Body of pancreas (tissue), 4 donors: ENCODE data around the gene ATXN7. TPM values are rescaled to one million over a fixed set of nuclear protein-coding genes. Genes with fewer than 3 reads are reported as not detected.

Experiments
- ATAC-seq: fragments of 150-250 bp; one replicate; pipeline ENCODE4 v1.9.1; 2016
- DNase-seq, 4 donors: peaks; one replicate each; pipeline ENCODE4 v3.0.0-alpha.2; 2019
- H3K27ac ChIP-seq, 4 donors: fragments of 200-600 bp; sonication (generic); 1 replicate in 3 of 4; 2 replicates in 1 of 4; pipeline versions ENCODE4 v1.5.1 to v1.6.1; 2016 to 2019; ENCODE audit warnings: mild to moderate bottlenecking in 1 of 4, mixed read lengths in 1 of 4, moderate library complexity in 1 of 4
- H3K27me3 ChIP-seq, 2 donors: fragments of 200-600 bp; sonication (generic); one replicate each; pipeline ENCODE4 v1.6.0; 2016; ENCODE audit warnings: mild to moderate bottlenecking in 1 of 2
- H3K36me3 ChIP-seq, 2 donors: fragments of 200-600 bp; sonication (generic); replicated peaks in 1 of 2; 2 replicates each; pipeline ENCODE4 v1.5.1; 2016; ENCODE audit warnings: low read depth in 2 of 2; ENCODE audit not compliant: insufficient read depth in 1 of 2
- H3K4me1 ChIP-seq: fragments of 200-600 bp; sonication (generic); one replicate; pipeline ENCODE4 v1.6.0; 2016
- H3K4me3 ChIP-seq, 2 donors: fragments of 200-600 bp; sonication (generic); 1 replicate in 1 of 2; 2 replicates in 1 of 2; pipeline ENCODE4 v1.5.1; 2016 to 2019
- H3K9me3 ChIP-seq, 3 donors: fragments of 200-600 bp; sonication (generic); 1 replicate in 2 of 3; 2 replicates in 1 of 3; pipeline ENCODE4 v1.5.1; 2016
- CTCF ChIP-seq, 7 experiments: fragments of 450-650 bp in 4 of 7; fragments of 200-600 bp in 3 of 7; sonication (generic) in 3 of 7; IDR thresholded peaks; one replicate each; pipeline ENCODE4 v1.5.1; 2016 to 2019; ENCODE audit warnings: antibody characterized with exemption in 7 of 7
- POLR2A ChIP-seq, 3 donors: fragments of 450-650 bp; IDR thresholded peaks; one replicate each; pipeline ENCODE4 v1.6.1; 2016; ENCODE audit warnings: antibody characterized with exemption in 3 of 3, mild to moderate bottlenecking in 2 of 3
- WGBS, 2 donors: methylation state at CpG; one replicate each; pipeline ENCODE4 v1.1.5; 2017; 5-methylcytosine and 5-hydroxymethylcytosine counted together
- intact Hi-C: fragments of 100-400 bp; cut with DNase I; formaldehyde crosslinking; loops from one replicate; pipeline ENCODE4 v1.15.1; 2023
- total RNA-seq, 2 donors: library from RNA; depleted of rRNA; stranded (reverse); fragments of >200 nt; gene quantifications; one replicate each; pipeline ENCODE4 v1.1.0, GENCODE V29; 2016

ATXN7 gene
- total RNA-seq, 2 donors from 2014 or later: 36.3 to 43.8 TPM

- TF ChIP-seq CTCF (IDR thresholded peaks at IDR 0.05) (no peak), POLR2A (IDR thresholded peaks at IDR 0.05) (no peak)
- ATAC-seq: no peak
- H3K4me3 ChIP-seq: no peak overlapping the region
- 65 to 76% methylated on average over 5 of the region's 5 CpGs for WGBS, 2 donors
- H3K27me3 ChIP-seq: no peaks in the 10 kb centered on the region
- peaks cover 0 to 30% of the 10 kb centered on the region in 2 donors for H3K36me3 ChIP-seq
- peak overlapping the region in 2 of 4 donors; percentile 10 to 32 for H3K27ac ChIP-seq
- peaks cover 23% of the 10 kb centered on the region for H3K4me1 ChIP-seq
- no peak for DNase-seq
- intact Hi-C loops: loop anchor here (10.0 kb wide), 1 partner anchor 78 kb away; the partner anchor contains the start of gene SCAANT1
- no peaks in the 10 kb centered on the region for H3K9me3 ChIP-seq
Observed at GRCh38 chr3:63992516-63993209, 129.0 kb downstream of the ATXN7 start.

GRCh38 chr3:63993653-63994079, 130.0 kb downstream of the ATXN7 start:
- peaks cover 0 to 24% of the 10 kb centered on the region in 2 donors for H3K36me3 ChIP-seq
- intact Hi-C loops: loop anchor here (10.0 kb wide), 1 partner anchor 79 kb away; the partner anchor contains the start of gene SCAANT1

GRCh38 chr3:63995086-63995485, 131.4 kb downstream of the ATXN7 start:
- 78 to 93% methylated on average over 5 of the region's 5 CpGs for WGBS, 2 donors
- peaks cover 0 to 20% of the 10 kb centered on the region in 2 donors for H3K36me3 ChIP-seq
- TF ChIP-seq POLR2A (IDR thresholded peaks at IDR 0.05) (no peak), CTCF (IDR thresholded peaks at IDR 0.05) (no peak)

More at GRCh38 chr3:63993653-63994079, 130.0 kb downstream of the ATXN7 start:
- WGBS, 2 donors: 31 to 37% methylated on average over 3 of the region's 3 CpGs
- no peaks in the 10 kb centered on the region for H3K9me3 ChIP-seq
- DNase-seq: peak; percentile 76 to 84 (median 82)
- H3K27ac ChIP-seq: peak overlapping the region in 3 of 4 donors; percentile 23 to 32 (median 31)
- no peak overlapping the region for H3K4me3 ChIP-seq
- peak; percentile 93 for ATAC-seq
- H3K4me1 ChIP-seq: peaks cover 33% of the 10 kb centered on the region
- peak; percentile 87 to 96 (median 94) for TF ChIP-seq CTCF (IDR thresholded peaks at IDR 0.05)
- no peak for TF ChIP-seq POLR2A (IDR thresholded peaks at IDR 0.05)
- H3K27me3 ChIP-seq: no peaks in the 10 kb centered on the region

GRCh38 chr3:63998852-63999754, 135.4 kb downstream of the ATXN7 start:
- WGBS, 2 donors: 27 to 40% methylated on average over 10 of the region's 10 CpGs
- no peak for TF ChIP-seq CTCF (IDR thresholded peaks at IDR 0.05)
- peak in 2 of 3 donors; percentile 56 to 71 for TF ChIP-seq POLR2A (IDR thresholded peaks at IDR 0.05)
- ATAC-seq (peak; percentile 84), DNase-seq (peak; percentile 73 to 85 (median 81))
- Histone ChIP-seq H3K9me3 (peaks cover 0 to 4% (median 0%) of the 10 kb centered on the region in 3 donors), H3K27me3 (no peaks in the 10 kb centered on the region), H3K27ac (peak overlapping the region; percentile 87 to 94 (median 88)), H3K4me1 (peaks cover 63% of the 10 kb centered on the region), H3K36me3 (peaks cover 0 to 12% of the 10 kb centered on the region in 2 donors), H3K4me3 (no peak overlapping the region)
- intact Hi-C loops: loop anchor here (10.0 kb wide), 1 partner anchor 84 kb away; the partner anchor contains the start of gene SCAANT1

More at GRCh38 chr3:63995086-63995485, 131.4 kb downstream of the ATXN7 start:
- ATAC-seq (no peak), DNase-seq (no peak)
- Histone ChIP-seq H3K27me3 (no peaks in the 10 kb centered on the region), H3K9me3 (no peaks in the 10 kb centered on the region), H3K4me1 (peaks cover 48% of the 10 kb centered on the region), H3K27ac (peak overlapping the region in 2 of 4 donors; percentile 31 to 32), H3K4me3 (no peak overlapping the region)
- intact Hi-C loops: loop anchor here (10.0 kb wide), 1 partner anchor 80 kb away; the partner anchor contains the start of gene SCAANT1
